Mammary microvascular endothelial cell (primary cell): ENCODE measurements around the gene KRT27. TPM values are rescaled to one million over a fixed set of nuclear protein-coding genes. Genes with fewer than 3 reads are reported as not detected.

Experiments
- total RNA-seq: library from RNA; depleted of rRNA; stranded (reverse); fragments of >200 nt; gene quantifications from 2 replicates; pipeline ENCODE4 v1.2.3, GENCODE V29; 2015

KRT27 gene, protein sequence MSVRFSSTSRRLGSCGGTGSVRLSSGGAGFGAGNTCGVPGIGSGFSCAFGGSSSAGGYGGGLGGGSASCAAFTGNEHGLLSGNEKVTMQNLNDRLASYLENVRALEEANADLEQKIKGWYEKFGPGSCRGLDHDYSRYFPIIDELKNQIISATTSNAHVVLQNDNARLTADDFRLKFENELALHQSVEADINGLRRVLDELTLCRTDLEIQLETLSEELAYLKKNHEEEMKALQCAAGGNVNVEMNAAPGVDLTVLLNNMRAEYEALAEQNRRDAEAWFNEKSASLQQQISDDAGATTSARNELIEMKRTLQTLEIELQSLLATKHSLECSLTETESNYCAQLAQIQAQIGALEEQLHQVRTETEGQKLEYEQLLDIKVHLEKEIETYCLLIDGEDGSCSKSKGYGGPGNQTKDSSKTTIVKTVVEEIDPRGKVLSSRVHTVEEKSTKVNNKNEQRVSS
- total RNA-seq, result not detected in 2 replicates

DNA sequence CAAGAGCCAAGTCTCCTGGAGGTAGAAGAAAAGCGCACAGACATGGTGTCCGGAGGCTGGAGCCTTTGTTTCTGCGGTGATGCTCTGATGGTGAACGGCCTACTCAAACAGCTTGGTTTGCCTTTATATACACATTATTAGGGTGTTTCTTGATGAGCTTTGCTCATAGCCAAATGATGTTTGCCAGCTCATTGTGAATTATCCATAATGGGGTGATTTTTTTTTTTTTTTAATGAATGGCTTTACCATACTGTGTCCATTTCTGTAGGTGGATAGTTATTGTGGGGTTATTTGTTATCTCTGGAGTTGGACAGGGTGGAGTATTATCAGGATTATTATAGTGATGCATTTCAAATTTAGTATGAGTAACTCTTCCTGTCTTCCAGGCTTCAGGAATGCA is at the start of gene KRT27:
KRT27 (minus strand) TSS at position 101 of the 400 bp plus-strand sequence; CDS start at position 44, 57 bp downstream.

DNA sequence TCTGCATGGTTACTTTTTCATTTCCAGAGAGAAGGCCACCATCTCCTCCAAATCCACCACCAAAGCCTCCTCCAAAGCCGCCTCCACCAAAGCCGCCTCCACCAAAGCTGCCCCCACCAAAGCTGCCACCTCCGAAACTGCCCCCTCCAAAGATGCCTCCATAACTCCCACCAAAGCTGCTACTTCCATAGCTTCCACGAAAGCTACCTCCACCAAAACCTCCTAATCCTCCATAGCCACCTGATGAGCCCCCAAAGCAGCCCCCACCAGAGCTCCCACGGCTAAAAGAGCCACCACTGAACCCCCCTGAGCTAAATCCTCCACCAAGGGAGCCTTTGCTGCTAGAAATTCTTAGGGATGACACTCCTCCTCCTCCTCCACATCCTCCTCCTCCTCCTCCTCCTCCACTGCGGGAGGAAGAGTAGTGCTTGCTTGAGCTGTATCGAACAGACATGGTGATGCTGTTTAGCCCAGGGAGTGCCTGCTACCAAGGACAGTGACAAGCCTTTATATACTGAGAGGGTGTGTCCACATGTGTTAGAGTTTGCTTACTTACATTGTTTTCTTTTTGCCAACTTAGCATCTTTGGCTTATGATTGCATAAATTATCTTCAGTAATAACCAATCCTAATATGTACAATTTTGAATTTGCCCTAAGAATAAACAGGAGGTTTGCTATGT is 39.9 kb upstream of the KRT27 start, which contains the start of gene KRT10:
KRT10 (minus strand) TSS at position 483 of the 681 bp plus-strand sequence; CDS start at position 454, 29 bp downstream.

DNA sequence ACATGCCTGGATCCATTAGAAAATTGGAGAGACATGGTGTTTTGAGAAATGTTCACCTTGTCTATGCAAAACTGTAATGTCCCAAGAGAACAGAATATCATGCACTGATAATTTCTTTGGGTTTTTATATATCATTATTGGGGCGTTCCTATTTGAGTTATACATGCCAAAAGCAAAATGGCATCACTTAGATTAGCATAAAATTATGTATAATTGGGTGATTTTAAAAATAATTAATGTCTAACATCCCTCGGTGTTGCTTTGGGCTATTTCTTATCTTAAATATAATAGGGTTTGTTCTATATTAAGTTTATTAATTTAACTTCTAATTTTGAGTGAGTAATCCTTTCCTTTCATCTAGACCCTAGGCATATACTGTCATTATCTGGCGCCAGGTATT is 17.5 kb upstream of the KRT27 start, which contains the start of gene KRT28:
KRT28 (minus strand) TSS at position 101 of the 400 bp plus-strand sequence; CDS start at position 35, 66 bp downstream.

DNA sequence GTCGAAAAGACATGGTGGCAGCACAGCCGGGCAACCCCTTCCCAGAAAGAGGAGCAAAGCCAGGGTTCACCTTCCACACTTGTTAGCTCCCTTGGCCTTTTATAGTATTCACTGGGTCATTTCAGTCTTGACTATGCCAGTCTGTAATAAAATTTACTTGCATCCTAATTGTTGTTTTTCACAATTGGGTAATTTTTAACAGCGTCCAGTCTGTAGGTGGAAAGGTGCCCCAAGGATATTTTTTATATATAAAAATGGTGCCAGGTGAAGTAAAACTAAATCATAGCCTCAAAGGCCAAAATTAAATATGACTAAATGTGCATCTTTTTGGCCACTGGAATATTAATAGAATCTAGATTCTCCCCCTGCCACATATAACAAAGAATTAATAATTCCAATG is 10.2 kb downstream of the KRT27 start, which contains the start of gene KRT26:
KRT26 (minus strand) TSS at position 101 of the 400 bp plus-strand sequence; CDS start at position 13, 88 bp downstream.

DNA sequence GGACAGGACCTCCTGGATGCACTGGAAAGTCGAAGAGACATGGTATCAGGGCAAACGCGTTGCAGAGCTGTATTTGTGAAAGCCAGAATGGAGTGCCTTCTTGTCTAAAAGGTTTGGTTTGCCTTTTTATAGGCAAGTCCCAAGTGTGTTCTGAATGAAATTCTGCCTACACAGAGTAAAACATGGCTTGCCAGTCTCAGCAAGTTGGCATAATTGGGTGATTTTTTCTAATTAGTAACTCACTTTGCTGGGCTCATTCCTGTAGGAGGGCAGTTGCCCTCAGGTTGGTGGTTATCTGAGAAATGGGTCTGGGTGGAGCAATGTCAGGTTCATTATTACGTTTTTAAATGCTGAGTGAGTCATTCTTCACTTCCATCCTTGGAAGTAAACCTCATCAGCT is 27.1 kb downstream of the KRT27 start, which contains the start of gene KRT25:
KRT25 (minus strand) TSS at position 101 of the 400 bp plus-strand sequence; CDS start at position 41, 60 bp downstream.

Other genes with a start within 250 kb of the KRT27 start
- gene CCR7, start 217.1 kb downstream of the KRT27 start, total RNA-seq, result not detected in 2 replicates
- gene SMARCE1, start 134.7 kb downstream of the KRT27 start, total RNA-seq, result 85.4 and 86.6 TPM in 2 replicates
- not detected in 2 replicates for gene KRT222, start 117.4 kb downstream of the KRT27 start, total RNA-seq
- not detected in 2 replicates for gene KRT24, start 78.8 kb downstream of the KRT27 start, total RNA-seq
- gene KRT25, start 27.2 kb downstream of the KRT27 start, total RNA-seq, result not detected in 2 replicates
- not detected in 2 replicates for gene KRT26, start 10.3 kb downstream of the KRT27 start, total RNA-seq
- not detected in 2 replicates for gene KRT28, start 17.4 kb upstream of the KRT27 start, total RNA-seq
- 21.9 and 23.3 TPM in 2 replicates for gene KRT10, start 40.1 kb upstream of the KRT27 start, total RNA-seq
- not detected in 2 replicates for gene KRT12, start 84.7 kb upstream of the KRT27 start, total RNA-seq
- not detected in 2 replicates for gene KRT20, start 102.7 kb upstream of the KRT27 start, total RNA-seq
- not detected in 2 replicates for gene KRT23, start 155.1 kb upstream of the KRT27 start, total RNA-seq
- not detected in 2 replicates for gene KRT39, start 184.4 kb upstream of the KRT27 start, total RNA-seq
- not detected in 2 replicates for gene KRT40, start 201.8 kb upstream of the KRT27 start, total RNA-seq
- not detected in 2 replicates for gene KRTAP3-3, start 211.6 kb upstream of the KRT27 start, total RNA-seq
- gene KRTAP3-2, start 217.4 kb upstream of the KRT27 start, total RNA-seq, result not detected in 2 replicates
- not detected in 2 replicates for gene KRTAP3-1, start 226.6 kb upstream of the KRT27 start, total RNA-seq
- gene KRTAP1-5, start 244.7 kb upstream of the KRT27 start, total RNA-seq, result not detected in 2 replicates
- not detected in 2 replicates for gene KRTAP1-4, start 247.6 kb upstream of the KRT27 start, total RNA-seq